Mammary epithelial cell (primary cell): ENCODE measurements around the gene PDGFC.

Source experiments
- CTCF ChIP-seq, 2 donors: IDR thresholded peaks in 1 of 2; conservative IDR thresholded peaks in 1 of 2; 2 replicates each; pipeline ENCODE4 v1.5.1; 2011 to 2012; ENCODE audit warnings: inconsistent platforms in 2 of 2, low read length in 2 of 2, mild to moderate bottlenecking in 2 of 2, control low read depth in 1 of 2, low read depth in 1 of 2; ENCODE audit not compliant: insufficient read depth in 1 of 2; ENCODE audit errors: extremely low read depth in 1 of 2
- EZH2 ChIP-seq: IDR thresholded peaks from 2 replicates; pipeline ENCODE4 v1.6.1; 2012; ENCODE audit warnings: low read length, inconsistent platforms, borderline replicate concordance

DNA sequence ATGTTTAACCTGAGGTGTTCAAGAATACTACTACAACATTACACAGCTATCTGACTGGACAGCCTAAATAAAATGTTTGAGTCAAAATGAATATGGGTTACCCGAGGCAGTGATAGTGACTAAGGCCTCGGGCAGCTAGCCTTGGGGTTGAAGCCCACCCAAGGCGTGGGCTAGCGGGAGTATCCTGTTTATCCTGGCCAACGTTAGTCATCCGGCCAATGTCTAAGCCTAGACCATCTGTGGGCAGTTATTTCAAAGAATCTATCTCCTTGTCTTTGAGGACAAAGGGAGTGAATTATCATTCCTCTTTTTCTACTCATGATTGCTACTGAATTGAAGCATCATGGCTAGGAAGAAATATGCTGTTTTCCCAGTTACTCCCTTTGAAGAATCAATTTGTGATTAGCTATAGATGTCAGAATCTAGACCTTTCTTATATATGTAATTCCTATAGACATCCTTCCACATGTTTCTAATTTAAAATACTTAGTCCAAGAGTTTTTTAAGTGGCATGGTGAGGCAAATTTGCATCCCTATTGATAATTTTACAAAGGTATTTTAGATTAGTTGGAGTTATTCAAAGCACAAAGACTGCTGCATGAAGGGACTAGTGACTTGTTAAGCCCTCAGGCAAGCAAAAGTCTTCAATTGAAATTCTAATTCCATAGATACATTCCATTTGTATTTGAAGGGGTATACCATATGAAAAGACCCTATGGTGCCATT is 6.0 kb upstream of the PDGFC start:
- TF ChIP-seq CTCF (conservative IDR thresholded peaks at IDR 0.05 in 1 of 2, IDR thresholded peaks at IDR 0.05 in 1 of 2; ENCODE audit: extremely low read depth in 1 of 2, insufficient read depth in 1 of 2, low read depth in 1 of 2, low read length in 2 of 2) (no peak), EZH2 (no peak)
